HepG2 (cell line): ENCODE results near the gene SYNE3. TPM values are rescaled to one million over a fixed set of nuclear protein-coding genes. Genes with fewer than 3 reads are reported as not detected.

Experiments
- CBFB ChIP-seq: sonication (generic); formaldehyde crosslinking; IDR thresholded peaks from 2 replicates; pipeline ENCODE4 v1.4.0; 2020; ENCODE audit warnings: missing genetic modification reagents
- CEBPG ChIP-seq: IDR thresholded peaks from 2 replicates; pipeline ENCODE4 v1.6.1; 2016
- HMG20B ChIP-seq: conservative IDR thresholded peaks from 2 replicates; pipeline ENCODE4 v1.6.1; 2016; ENCODE audit warnings: missing genetic modification reagents, missing compliant biosample characterization
- IKZF1 ChIP-seq: fragments of 450-650 bp; IDR thresholded peaks from 2 replicates; pipeline ENCODE4 v1.7.1; 2016
- IRF9 ChIP-seq: sonication (generic); formaldehyde crosslinking; IDR thresholded peaks from 2 replicates; pipeline ENCODE4 v1.8.0; 2022; ENCODE audit warnings: missing genetic modification reagents, mild to moderate bottlenecking, borderline replicate concordance
- KLF11 ChIP-seq: IDR thresholded peaks from 2 replicates; pipeline ENCODE4 v1.6.1; 2016; ENCODE audit warnings: missing compliant biosample characterization
- KMT2A ChIP-seq: sonication (generic); formaldehyde crosslinking; IDR thresholded peaks from 2 replicates; pipeline ENCODE4 v1.4.0; 2020; ENCODE audit warnings: missing genetic modification reagents
- NCOA5 ChIP-seq: sonication (generic); formaldehyde crosslinking; IDR thresholded peaks from 2 replicates; pipeline ENCODE4 v1.4.0; 2020; ENCODE audit warnings: missing genetic modification reagents
- REST ChIP-seq, 2 experiments: IDR thresholded peaks; 2 replicates each; pipeline ENCODE4 v1.6.1; 2011 to 2012; ENCODE audit warnings: low read length in 2 of 2, borderline replicate concordance in 1 of 2, low read depth in 1 of 2, mild to moderate bottlenecking in 1 of 2, moderate library complexity in 1 of 2
- SIX4 ChIP-seq: sonication (generic); formaldehyde crosslinking; IDR thresholded peaks from 2 replicates; pipeline ENCODE4 v1.4.0; 2020; ENCODE audit warnings: missing genetic modification reagents
- SKI ChIP-seq: fragments of 450-650 bp; IDR thresholded peaks from one replicate; pipeline ENCODE4 v1.6.1; 2018; ENCODE audit warnings: mild to moderate bottlenecking; ENCODE audit not compliant: partially characterized antibody
- USF2 ChIP-seq, 2 experiments: sonication (generic) in 1 of 2; formaldehyde crosslinking in 1 of 2; IDR thresholded peaks; 2 replicates each; pipeline versions ENCODE4 v1.5.1 to v1.6.1; 2011 to 2020; ENCODE audit warnings: borderline replicate concordance in 1 of 2, low read depth in 1 of 2, low read length in 1 of 2, mild to moderate bottlenecking in 1 of 2, missing genetic modification reagents in 1 of 2, moderate library complexity in 1 of 2
- ZBTB46 ChIP-seq: sonication (generic); formaldehyde crosslinking; IDR thresholded peaks from 2 replicates; pipeline ENCODE4 v1.4.0; 2020; ENCODE audit warnings: mild to moderate bottlenecking, missing genetic modification reagents, borderline replicate concordance
- ZKSCAN5 ChIP-seq: sonication (generic); formaldehyde crosslinking; IDR thresholded peaks from 2 replicates; pipeline ENCODE4 v1.5.1; 2020; ENCODE audit warnings: mild to moderate bottlenecking, missing genetic modification reagents
- ZNF326 ChIP-seq: sonication (generic); formaldehyde crosslinking; IDR thresholded peaks from 2 replicates; pipeline ENCODE4 v1.4.0; 2020; ENCODE audit warnings: missing genetic modification reagents, borderline replicate concordance
- ZNF337 ChIP-seq: sonication (generic); formaldehyde crosslinking; IDR thresholded peaks from 2 replicates; pipeline ENCODE4 v1.5.1; 2020; ENCODE audit warnings: missing genetic modification reagents, low read depth, mild to moderate bottlenecking, borderline replicate concordance
- ZNF383 ChIP-seq: sonication (generic); formaldehyde crosslinking; IDR thresholded peaks from 2 replicates; pipeline ENCODE4 v1.4.0; 2020; ENCODE audit warnings: missing genetic modification reagents, mild to moderate bottlenecking, borderline replicate concordance
- ZNF567 ChIP-seq: sonication (generic); formaldehyde crosslinking; IDR thresholded peaks from 2 replicates; pipeline ENCODE4 v1.8.1; 2023; ENCODE audit warnings: mild to moderate bottlenecking, missing genetic modification reagents, borderline replicate concordance
- ZNF850 ChIP-seq: sonication (generic); formaldehyde crosslinking; conservative IDR thresholded peaks from 2 replicates; pipeline ENCODE4 v1.9.0; 2021; ENCODE audit warnings: mild to moderate bottlenecking, missing genetic modification reagents
- polyA plus RNA-seq, 8 experiments: library from polyadenylated mRNA; depleted of rRNA in 3 of 8; stranded (reverse) in 7 of 8; unstranded in 1 of 8; fragments of >200 nt; fragmentation: Illumina TruSeq in 4 of 8; extraction: Trizol in 4 of 8; gene quantifications; 2 replicates each; pipeline versions ENCODE4 v1.2.1 to v1.2.3, GENCODE V29; 2011 to 2016; ENCODE audit warnings: low read depth in 4 of 8, missing spikeins in 1 of 8, mixed read lengths in 1 of 8; ENCODE audit not compliant: insufficient read depth in 1 of 8
- total RNA-seq, 5 experiments: library from RNA; depleted of rRNA; stranded (reverse); fragments of >200 nt; fragmentation: Illumina TruSeq; extraction: Trizol; gene quantifications; 2 replicates each; pipeline ENCODE4 v1.2.3, GENCODE V29; 2016; ENCODE audit warnings: low read depth in 1 of 5

Gene SYNE3
- total and polyA plus RNA-seq, 2 of the 13 experiments (the other 11 are each of a cell fraction or from before 2014, with no cell fraction given): 7.8 to 8.0 TPM

GRCh38 chr14:95523051-95523814 lies 6.8 kb upstream of the SYNE3 start (continued):
- TF ChIP-seq USF2 (IDR thresholded peaks at IDR 0.05; ENCODE audit: low read depth, low read length) (no peak), USF2 (CRISPR knock-in tag; IDR thresholded peaks at IDR 0.05; ENCODE audit: borderline replicate concordance) (no peak), KMT2A (CRISPR knock-in tag) (no peak), REST (IDR thresholded peaks at IDR 0.05; ENCODE audit: borderline replicate concordance in 1 of 2, low read depth in 1 of 2, low read length in 2 of 2) (no peak), ZBTB46 (CRISPR knock-in tag) (no peak), ZKSCAN5 (peak; percentile 75), NCOA5 (CRISPR knock-in tag) (no peak), ZNF567 (CRISPR knock-in tag) (no peak), CEBPG (CRISPR knock-in tag) (peak; percentile 80), ZNF326 (no peak), HMG20B (CRISPR knock-in tag) (no peak; the same call in 1 of the 2 replicates), KLF11 (CRISPR knock-in tag) (no peak), ZNF383 (no peak), SKI (peak; percentile 18), CBFB (CRISPR knock-in tag) (no peak), SIX4 (CRISPR knock-in tag) (no peak; the same call in 1 of the 2 replicates), IRF9 (CRISPR knock-in tag) (no peak), ZNF850 (CRISPR knock-in tag) (no peak), IKZF1 (no peak), ZNF337 (no peak)
